ENCODE results near the gene GUCA2B. TPM values are rescaled to one million over a fixed set of nuclear protein-coding genes. Genes with fewer than 3 reads are reported as not detected.

Gene GUCA2B
- total RNA-seq (2014; rRNA removed; shearing (Covaris generic)), result 0.26 and 0.84 TPM in 2 replicates

- DNase-seq (ENCODE audit: low spot score), result no peak
Measured at GRCh38 chr1:42152907-42153600, at the start of gene GUCA2B. Gene GUCA2B (plus strand): TSS chr1:42153410. CDS start chr1:42153451, 41 bp downstream.

GRCh38 chr1:42105025-42105424 lies 48.2 kb upstream of the GUCA2B start:
- no peak for DNase-seq (ENCODE audit: low spot score)

GRCh38 chr1:42108309-42108708 lies 44.9 kb upstream of the GUCA2B start:
- DNase-seq (ENCODE audit: low spot score), result no peak

GRCh38 chr1:42109600-42109999 lies 43.6 kb upstream of the GUCA2B start:
- DNase-seq (ENCODE audit: low spot score), result no peak

GRCh38 chr1:42114229-42114628 lies 39.0 kb upstream of the GUCA2B start:
- DNase-seq (ENCODE audit: low spot score), result peak; percentile 47

- DNase-seq (ENCODE audit: low spot score), result no peak
Measured at GRCh38 chr1:42117214-42117613, 36.0 kb upstream of the GUCA2B start.

- DNase-seq (ENCODE audit: low spot score), result no peak
Measured at GRCh38 chr1:42118125-42118524, 35.1 kb upstream of the GUCA2B start.

GRCh38 chr1:42122408-42122807 lies 30.8 kb upstream of the GUCA2B start:
- DNase-seq (ENCODE audit: low spot score), result no peak

GRCh38 chr1:42125552-42125951 lies 27.7 kb upstream of the GUCA2B start:
- no peak for DNase-seq (ENCODE audit: low spot score)

- no peak for DNase-seq (ENCODE audit: low spot score)
Measured at GRCh38 chr1:42127767-42128166, 25.4 kb upstream of the GUCA2B start.

GRCh38 chr1:42128499-42128898 lies 24.7 kb upstream of the GUCA2B start:
- DNase-seq (ENCODE audit: low spot score), result no peak

- DNase-seq (ENCODE audit: low spot score), result no peak
Measured at GRCh38 chr1:42128964-42129363, 24.2 kb upstream of the GUCA2B start.

GRCh38 chr1:42130061-42130660 lies 23.0 kb upstream of the GUCA2B start:
- DNase-seq (ENCODE audit: low spot score), result no peak

- DNase-seq (ENCODE audit: low spot score), result no peak
Measured at GRCh38 chr1:42133390-42133789, 19.8 kb upstream of the GUCA2B start.

GRCh38 chr1:42133809-42134526 lies 19.2 kb upstream of the GUCA2B start:
- no peak for DNase-seq (ENCODE audit: low spot score)

- no peak for DNase-seq (ENCODE audit: low spot score)
Measured at GRCh38 chr1:42135426-42135825, 17.8 kb upstream of the GUCA2B start.

- no peak for DNase-seq (ENCODE audit: low spot score)
Measured at GRCh38 chr1:42136466-42136865, 16.7 kb upstream of the GUCA2B start.

- DNase-seq (ENCODE audit: low spot score), result no peak
Measured at GRCh38 chr1:42137766-42138165, 15.4 kb upstream of the GUCA2B start.

- no peak for DNase-seq (ENCODE audit: low spot score)
Measured at GRCh38 chr1:42138586-42138985, 14.6 kb upstream of the GUCA2B start.

GRCh38 chr1:42139444-42139843 lies 13.8 kb upstream of the GUCA2B start:
- no peak for DNase-seq (ENCODE audit: low spot score)

GRCh38 chr1:42140191-42140590 lies 13.0 kb upstream of the GUCA2B start:
- no peak for DNase-seq (ENCODE audit: low spot score)

- no peak for DNase-seq (ENCODE audit: low spot score)
Measured at GRCh38 chr1:42141978-42142377, 11.2 kb upstream of the GUCA2B start.
